HG02759 (cell line): ENCODE measurements around the gene SPINK8.
"Not testable (repeated sequence)": the region's sequence is repeated elsewhere in the genome, so short reads cannot be mapped to it uniquely, and the experiment has no call there.

ENCODE experiments used
- ATAC-seq: cut with Tn5 transposase; IDR thresholded peaks from one replicate; pipeline ENCODE4 v1.9.1; 2021; ENCODE audit warnings: mild to moderate bottlenecking, moderate library complexity; ENCODE audit not compliant: unreplicated experiment

Gene SPINK8

DNA sequence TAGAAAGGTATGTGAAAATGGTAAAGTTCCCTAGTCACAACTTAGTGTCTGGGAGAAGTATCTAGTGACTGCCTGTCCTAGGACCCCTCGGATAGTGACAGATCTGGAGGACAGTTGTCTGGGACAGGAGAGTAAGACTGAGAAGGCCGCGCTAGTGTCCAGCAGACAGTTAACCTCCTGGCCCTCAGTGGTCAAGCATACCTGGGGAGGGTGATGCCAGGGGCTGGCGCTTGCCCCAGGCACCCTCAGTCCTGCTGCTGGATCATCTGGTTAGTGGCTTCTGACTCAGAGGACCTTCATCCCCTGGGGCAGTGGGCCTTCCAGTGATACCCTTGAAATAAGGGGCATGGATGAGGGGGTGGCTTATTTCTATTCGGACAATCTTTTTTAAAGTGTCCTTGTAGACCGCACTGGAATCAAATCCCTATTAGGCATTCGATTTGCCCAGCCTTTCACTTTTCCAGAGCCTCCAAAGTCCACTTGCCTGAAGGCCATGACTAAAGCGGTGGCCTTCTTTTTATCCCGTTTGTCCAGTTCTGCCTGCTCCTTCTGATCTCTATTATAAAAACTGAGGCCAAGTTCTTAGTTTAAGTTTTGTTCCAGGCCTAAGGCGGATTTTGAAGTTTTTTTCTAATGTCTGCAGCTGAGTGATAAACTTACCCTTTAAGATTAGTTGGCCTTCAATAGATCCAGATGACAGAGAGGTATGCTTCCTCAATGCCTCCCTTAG, 1.6 kb downstream of the SPINK8 start:
- not testable (repeated sequence) for ATAC-seq

GRCh38 chr3:48320996-48321395, 12.5 kb downstream of the SPINK8 start:
- ATAC-seq: no peak

DNA sequence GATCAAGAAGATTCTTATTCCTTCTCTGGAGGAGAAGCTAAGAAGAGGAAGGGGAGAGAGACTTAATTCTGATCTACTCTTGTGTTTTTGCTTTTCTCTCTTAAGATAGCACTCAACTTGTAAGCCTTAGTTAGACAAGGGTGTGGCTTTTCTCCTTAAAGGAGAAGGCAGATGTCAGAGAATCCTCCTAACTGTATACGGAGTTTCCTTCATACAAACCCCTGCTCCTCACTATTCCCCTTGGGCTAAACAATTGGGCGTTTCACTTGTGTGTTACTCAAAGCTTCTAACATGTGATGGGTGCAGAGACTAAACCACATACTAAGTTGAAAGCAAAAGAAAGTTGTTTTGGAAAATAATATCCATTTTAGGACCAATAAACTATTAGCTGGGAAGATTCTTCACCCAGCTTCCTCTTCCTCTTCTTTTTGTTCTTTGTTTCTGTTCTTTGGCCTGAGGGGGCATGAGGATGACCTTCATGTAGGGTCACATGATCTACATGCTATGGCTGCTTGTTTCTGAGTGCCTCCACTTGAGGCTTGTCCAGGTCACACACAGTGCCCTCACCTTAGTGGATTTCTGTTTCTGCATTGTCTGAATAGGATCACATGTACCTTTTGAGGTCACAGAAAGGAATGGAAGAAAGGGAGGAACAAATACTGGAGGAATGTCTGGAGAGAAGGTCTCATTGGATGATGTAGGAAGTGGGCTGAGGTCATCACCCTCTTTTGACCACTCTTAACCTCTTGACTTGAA, 14.6 kb downstream of the SPINK8 start:
- no peak for ATAC-seq

- no peak for ATAC-seq
These were observed 18.9 kb downstream of the SPINK8 start for GRCh38 chr3:48314542-48314941.

DNA sequence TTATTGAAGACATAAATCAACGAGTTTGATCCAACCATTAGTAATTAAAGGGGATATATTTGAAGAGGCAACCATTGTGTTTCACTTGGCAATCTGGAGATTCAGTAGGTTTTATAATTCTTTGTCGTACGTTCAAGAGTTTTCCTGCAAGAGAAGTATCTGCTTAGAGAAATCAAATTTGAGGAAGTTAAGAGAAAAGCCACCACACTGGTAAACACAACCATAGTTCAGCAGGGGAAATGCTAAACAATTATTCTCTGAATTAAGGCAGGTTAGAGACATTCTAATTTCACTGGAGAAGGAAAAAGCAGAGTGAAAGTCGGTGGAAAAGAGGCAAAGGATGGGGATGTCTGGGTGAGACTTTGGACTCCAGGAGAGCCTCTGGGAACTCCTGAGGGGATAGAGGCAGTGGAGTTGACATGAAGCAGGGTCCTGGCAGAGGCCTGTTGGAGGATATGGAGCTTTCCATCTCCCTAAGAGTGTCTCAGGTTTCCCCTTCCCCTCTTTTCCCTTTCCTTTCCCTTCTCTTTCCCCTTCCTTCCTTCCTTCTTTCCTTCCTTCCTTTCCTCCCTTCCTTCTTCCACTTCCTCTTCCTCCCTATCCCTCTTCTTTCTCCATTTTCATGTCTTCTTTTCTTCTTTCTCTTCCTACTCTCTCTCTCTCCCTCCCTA, 26.5 kb downstream of the SPINK8 start:
- ATAC-seq: no peak

- ATAC-seq: no peak
These were observed 27.2 kb downstream of the SPINK8 start for GRCh38 chr3:48306290-48306689.

GRCh38 chr3:48305396-48305795, 28.1 kb downstream of the SPINK8 start:
- no peak for ATAC-seq

- ATAC-seq: no peak
These were observed 30.4 kb downstream of the SPINK8 start for GRCh38 chr3:48303021-48303420.

DNA sequence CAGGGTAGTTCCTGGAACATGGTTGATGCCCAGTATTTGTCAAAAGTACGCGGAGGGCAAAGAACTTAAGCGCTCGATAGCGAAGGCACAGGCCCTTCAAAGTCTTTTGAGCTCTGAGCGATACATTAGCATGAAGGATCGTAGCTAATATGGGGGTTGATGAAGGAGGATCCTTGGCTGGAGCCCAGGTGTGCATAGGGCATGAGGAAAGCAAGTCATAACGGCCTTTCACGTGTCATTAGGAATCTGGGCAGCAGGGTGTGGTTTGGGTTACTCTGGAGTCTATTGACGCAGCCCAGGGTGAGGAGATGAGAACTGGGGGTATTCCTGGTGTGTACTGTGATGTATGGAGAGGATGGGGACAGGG, 31.7 kb downstream of the SPINK8 start:
- no peak for ATAC-seq

DNA sequence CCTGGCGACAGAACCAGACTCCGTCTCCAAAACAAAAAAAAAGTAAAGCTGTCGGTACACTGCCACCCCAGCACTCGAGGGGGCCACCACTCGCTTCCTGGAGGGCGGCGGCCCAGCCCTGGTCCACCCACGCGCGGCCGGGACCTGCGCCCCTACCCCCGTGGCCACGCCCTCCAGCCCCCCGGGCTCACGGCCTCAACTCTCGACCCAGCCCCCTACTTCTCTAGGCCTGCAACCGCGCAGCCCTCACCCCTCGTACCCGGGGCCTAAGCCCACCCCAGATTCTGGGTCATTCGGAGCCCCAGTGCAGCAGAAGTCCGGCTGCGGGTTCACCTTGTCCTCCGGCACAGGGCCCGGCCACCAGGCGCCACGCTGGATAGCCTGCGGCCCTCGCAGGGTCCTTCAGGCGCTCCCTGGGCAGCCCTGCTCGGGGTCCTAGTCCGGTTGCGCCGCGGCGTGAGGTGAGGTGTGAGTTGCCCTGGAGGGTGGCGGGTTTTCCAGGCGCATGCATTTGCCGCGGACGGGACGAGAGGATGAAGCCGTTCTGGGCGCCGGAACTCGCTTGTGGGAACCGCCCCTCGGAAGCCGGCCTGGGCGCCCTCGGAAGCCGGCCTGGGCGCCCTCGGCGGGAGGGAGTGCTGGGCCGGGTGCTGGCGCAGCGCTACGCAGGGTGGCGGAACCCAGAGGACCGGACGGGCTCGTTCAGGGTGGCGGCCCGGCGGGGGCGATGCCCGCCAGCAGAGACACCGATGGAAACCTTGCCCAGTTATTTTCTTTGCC, 32.3 kb downstream of the SPINK8 start, which contains the start of gene NME6:
Gene NME6, minus strand, starts transcription at position 348 of the 780 bp plus-strand sequence.
- peak; percentile 81 for ATAC-seq

DNA sequence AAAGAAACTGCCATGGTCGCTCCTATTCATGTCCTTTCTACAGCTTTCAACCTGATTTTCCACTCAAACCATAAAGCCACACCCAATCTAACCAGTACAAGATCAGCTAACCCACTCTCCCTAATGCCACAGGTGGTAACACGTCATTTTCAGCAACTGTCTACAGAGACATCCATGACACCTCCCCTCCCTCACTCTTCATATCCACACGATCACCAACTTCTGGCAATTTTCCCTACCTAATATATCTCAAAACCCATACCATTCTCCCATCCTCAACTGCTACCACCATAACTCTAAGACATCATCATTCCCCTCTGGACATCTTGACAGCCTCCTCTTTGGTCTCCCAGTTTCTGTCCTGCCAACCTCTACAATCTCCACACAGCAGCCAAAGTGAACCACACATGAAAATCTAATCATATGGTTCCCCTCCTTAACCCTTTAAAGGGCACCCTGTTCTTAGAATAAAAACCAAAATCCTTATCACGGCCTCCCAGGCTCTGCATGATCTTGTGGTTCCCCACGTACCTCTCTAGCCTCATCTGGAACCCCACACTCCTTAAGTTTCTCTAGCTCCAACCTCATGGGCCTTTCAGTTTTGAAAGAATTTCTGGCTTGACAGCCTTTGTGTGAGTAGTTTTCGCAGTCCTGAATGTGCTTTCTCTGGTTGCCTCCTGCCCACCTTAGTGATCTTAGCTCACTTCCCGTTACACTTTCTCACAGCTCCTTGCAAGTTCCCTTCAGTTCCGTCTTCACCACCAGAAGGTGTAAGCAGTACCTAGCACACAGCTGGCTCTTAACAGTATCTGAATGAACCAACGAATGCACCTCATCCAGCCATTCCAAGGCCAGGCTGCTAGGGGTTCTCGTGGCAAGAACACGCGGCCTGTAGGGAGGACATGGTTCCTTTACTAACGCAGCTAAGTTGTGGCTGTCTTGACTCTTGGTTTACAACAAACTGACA, 33.4 kb downstream of the SPINK8 start:
- ATAC-seq: no peak

- ATAC-seq: no peak
These were observed 36.2 kb downstream of the SPINK8 start for GRCh38 chr3:48297111-48297810.

DNA sequence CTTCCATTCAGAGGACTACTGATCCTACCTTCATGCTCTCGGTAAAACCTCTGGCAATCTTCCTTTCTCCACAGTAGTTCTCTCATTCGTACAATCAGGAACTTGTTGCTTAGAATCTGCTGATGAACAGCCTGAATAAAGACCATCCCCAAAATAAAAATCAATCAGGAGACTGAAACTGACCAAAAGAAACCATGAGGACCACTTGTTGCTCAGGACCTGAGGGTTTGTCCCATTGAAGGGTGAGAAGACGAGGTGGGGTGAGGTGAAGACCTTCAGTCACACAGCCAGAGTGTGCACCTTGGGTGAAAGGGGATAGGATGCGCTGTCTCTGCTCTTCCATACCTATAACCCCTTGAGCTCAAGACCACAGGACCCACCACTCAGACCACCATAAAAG, 36.8 kb downstream of the SPINK8 start:
- no peak for ATAC-seq

DNA sequence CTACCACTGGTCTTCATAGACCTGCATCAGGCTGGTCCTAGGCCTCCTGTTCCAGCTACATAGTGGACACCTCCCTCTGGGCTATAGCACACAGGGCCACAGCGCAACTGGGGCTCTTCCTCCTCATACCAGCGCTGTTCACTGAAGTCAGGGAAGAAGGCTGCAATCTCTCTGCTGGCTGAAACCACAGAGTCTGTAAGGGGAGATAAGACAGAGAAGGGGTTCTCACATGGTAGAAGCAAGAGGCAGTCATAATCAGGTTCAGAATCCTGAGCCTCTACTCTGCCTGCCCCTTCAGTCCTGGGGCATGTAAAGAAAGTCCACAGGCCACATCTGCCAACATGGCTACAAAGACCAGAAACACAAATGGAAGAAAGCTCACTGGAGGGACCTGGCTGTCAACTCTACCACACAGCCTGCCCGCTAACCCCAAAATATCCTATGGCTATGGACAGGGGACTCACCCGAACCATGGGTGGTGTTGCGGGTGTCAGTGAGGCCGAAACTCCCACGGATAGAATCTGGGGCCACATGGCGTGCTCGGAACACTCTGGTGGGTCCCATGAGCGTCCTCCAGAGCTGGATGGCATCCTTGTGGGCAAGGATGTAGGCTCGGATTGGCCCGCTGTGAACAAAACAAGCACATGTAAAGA, 38.7 kb downstream of the SPINK8 start:
- no peak for ATAC-seq

DNA sequence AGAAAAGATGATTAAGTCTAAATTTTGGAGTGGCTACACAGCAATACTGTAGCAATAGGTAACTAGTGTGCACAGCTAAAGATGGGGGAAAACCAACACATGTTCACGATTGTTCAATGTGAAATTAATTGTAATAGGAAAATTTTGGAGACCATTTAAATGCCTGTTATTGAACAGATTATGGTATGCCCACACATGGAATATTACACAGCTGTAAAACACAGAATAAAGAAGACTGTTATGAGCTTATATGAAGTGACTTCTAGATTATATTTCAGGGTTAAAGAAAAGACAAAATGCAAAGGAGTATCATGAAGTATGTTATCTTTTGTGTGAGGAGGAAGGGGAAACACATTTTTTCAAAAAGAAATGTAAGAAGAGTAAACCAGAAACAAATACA, 43.8 kb downstream of the SPINK8 start:
- no peak for ATAC-seq

DNA sequence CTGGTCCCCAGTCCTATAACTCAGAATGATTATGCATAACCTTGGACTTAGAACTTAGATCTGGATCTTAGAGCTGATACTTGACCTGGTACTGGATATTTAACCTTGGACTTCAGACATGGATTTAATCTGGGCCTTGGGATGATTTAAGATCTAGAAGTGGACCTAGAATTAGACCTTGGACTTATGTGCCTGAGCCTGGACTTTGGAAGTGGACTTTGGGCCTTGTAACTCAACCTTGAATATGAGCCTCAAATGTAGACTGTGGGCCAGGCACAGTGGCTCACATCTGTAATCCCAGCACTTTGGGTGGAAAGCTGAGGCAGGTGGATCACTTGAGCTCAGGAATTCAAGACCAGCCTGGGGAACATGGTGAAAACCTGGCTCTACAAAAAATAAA, 46.4 kb downstream of the SPINK8 start:
- ATAC-seq: no peak

DNA sequence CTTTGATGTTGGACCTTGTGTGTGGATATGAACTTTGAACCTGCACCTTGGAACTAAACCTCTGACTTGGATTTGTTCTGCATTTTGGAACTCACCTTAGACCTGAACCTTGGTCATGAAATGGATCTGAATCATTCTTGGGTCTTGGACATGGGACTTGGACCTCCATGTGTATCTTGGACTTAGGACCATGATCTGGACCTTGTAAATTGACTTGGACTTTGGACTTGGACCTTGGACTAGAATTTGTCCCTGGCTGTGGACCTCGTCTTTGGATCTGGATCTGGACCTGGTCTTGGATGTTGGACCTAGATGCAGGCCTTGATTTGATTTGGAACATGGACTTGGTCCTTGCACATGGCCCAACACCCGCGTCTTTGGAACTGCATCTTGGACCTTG, 47.2 kb downstream of the SPINK8 start:
- ATAC-seq: no peak

GRCh38 chr3:48285675-48286074, 47.8 kb downstream of the SPINK8 start:
- no peak for ATAC-seq

GRCh38 chr3:48285132-48285531, 48.3 kb downstream of the SPINK8 start:
- no peak for ATAC-seq
